GM19239 (cell line): ENCODE measurements around the gene FAF1.
"Not testable (repeated sequence)": the region's sequence is repeated elsewhere in the genome, so short reads cannot be mapped to it uniquely, and the experiment has no call there.

Source experiments
- DNase-seq: peaks from one replicate; pipeline ENCODE4 v3.0.0; 2011; ENCODE audit warnings: low spot score; ENCODE audit not compliant: insufficient read length
- FAIRE-seq: peaks from 2 replicates; lab custom pipeline; 2011; peaks lifted over from hg19 to GRCh38; lab: Jason Lieb, UNC

The FAF1 gene

DNA sequence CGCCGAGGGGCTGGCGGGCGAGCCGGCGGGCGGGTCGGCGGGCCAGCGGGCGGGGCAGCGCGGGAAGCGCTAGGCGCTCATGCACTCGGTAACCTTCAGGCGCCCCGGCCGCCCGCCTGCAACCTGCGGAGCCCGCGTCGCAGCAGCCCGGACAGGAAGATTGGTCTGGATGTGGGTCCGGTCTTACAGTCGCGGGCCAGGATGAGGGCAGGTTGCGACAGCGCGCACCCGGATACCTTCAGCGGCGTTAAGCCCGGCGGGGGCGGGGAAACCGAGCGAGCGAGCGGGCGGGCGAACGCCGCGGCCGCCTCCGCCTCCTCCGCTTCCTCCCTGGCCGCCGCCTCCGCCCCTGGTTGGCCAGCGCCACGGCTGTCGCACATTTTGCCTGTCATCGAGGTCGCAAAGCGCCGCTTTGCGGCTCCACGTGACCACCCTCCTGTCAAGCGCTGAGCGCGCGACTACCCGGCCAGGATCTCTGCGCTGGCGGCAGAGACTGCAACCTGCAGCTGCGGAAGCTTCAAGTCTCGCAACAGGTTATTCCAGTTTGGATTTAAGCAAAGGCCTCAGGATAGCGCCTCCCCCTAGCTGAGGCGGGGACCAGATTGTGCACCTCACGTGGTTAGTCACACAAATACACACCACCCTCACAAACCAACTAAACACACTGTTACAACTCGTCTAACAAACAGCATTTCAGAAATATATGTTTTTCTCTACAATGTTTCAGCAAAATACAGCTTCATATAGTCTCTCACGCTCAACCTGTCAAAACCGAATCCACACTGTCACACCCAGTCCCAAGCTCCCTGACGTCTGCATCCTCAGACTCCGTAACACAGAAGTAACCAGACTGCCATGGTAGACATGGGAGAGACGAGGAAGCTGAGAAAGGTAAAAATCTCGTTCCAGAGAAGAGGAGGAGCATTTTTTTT lies at the start of gene FAF1:
Gene FAF1 (minus strand): TSS at position 355 of the 932 bp plus-strand sequence. CDS start 456 bp downstream, outside the sequence.
- DNase-seq (peak; percentile 98), FAIRE-seq (peak; percentile 97)

GRCh38 chr1:51009381-51009780 lies 49.3 kb upstream of the FAF1 start:
- DNase-seq (no peak), FAIRE-seq (peak; percentile 11)

GRCh38 chr1:51005549-51005948 lies 45.5 kb upstream of the FAF1 start:
- not testable (repeated sequence) for DNase-seq, FAIRE-seq

- FAIRE-seq (peak; percentile 56), DNase-seq (no peak)
These were observed 42.4 kb upstream of the FAF1 start for GRCh38 chr1:51002516-51002915.

DNA sequence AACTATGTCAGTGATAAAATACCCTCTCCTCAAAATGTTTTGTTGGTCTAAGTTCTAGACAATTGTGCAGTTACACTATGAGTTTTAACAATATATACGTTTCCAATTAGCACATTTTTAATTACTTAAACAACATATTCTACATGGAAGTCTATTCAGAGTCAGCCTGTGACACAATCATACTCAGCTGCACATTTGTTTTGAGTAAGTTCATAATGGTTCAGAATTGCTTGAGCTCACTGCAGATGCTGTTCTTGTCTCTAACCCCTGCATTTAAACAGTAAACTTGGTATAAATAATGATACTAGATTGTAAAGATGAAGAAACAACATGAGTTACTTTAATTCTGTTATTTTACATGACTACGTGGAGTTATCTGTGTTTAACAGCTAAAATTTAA lies 40.6 kb upstream of the FAF1 start:
- DNase-seq (no peak), FAIRE-seq (no peak)

DNA sequence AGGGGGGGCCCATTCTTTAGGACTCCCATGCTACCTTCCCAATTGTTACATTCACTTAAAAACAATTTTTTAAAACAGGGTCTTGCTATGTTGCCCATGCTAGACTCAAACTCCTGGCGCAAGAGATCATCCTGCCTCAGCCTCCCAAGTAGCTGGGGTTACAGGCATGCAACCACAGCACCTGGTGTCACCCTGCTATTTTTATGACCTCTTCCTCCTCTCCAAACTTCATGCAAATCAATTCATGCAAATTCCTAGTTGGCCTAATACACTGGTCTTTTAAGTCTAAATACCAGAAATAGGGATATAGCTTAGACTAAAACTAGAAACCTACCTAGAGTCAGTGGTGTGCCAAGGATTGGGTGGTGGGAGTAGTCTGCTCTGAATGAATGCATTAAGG lies 40.1 kb upstream of the FAF1 start:
- FAIRE-seq: peak; percentile 93
- no peak for DNase-seq

- not testable (repeated sequence) for FAIRE-seq
These were observed 39.3 kb upstream of the FAF1 start for GRCh38 chr1:50999375-50999774.

DNA sequence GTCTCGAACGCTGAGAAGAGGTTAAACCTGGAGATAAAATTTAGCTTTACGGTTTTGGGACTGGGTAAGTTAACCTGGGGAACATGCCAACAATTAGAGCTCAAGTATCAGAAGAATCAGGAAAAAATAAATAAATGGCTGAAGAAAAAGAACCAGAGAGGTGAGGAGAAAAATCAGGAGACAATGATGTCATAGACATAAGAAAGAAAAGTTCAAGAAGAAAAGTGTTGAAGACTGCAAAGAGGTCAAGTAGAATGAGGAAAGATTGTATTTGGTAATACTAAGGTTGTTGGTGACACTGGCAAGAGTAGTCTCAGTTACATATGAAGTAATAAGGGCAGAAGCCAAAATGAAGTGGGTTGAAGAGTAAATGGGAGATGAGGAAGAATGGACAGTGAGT lies 36.0 kb upstream of the FAF1 start:
- DNase-seq (no peak), FAIRE-seq (no peak)

More at GRCh38 chr1:50999375-50999774, 39.3 kb upstream of the FAF1 start:
- not testable (repeated sequence) for DNase-seq

- no peak for DNase-seq
These were observed 35.6 kb upstream of the FAF1 start for GRCh38 chr1:50995651-50996050.

DNA sequence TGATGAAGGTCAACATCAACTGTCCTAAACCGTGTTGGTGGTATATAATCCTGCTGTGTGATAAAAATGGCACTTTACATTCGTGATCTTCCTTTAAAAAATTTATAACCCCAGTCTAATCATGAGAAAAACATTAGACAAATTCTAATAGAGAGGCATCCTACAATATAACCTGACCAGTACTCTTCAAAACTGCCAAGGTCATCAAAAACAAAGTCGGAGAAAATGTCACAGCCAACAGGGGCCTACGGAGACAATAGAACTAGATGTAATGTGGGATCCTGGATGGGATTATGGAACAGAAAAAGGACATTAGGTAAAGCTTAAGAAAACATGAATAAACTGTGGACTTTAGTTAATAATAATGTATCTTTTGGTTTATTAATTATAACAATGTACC lies 34.9 kb upstream of the FAF1 start:
- DNase-seq: no peak
- FAIRE-seq: no peak

More at GRCh38 chr1:50995651-50996050, 35.6 kb upstream of the FAF1 start:
- FAIRE-seq: no peak

DNA sequence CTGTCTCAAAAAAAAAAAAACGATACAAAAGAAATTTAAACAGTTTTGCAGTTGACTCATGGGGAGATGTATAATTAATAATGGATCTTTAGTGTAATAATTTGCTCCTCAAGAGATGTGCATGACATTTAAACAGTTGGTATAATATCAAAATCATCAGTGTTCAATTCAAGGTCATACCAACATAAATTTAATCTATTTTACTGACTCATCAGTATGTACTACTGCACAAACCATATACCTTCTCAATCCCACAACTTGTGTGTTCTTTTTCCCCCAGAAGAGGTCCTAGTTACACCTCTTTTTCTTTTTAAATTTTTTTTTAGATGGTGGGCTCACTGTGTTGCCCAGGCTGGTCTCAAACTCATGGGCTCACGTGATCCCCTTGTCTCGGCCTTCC lies 33.6 kb upstream of the FAF1 start:
- DNase-seq: no peak
- no peak for FAIRE-seq

GRCh38 chr1:50992532-50993318 lies 32.7 kb upstream of the FAF1 start:
- no peak for DNase-seq
- peak; percentile 37 for FAIRE-seq

DNA sequence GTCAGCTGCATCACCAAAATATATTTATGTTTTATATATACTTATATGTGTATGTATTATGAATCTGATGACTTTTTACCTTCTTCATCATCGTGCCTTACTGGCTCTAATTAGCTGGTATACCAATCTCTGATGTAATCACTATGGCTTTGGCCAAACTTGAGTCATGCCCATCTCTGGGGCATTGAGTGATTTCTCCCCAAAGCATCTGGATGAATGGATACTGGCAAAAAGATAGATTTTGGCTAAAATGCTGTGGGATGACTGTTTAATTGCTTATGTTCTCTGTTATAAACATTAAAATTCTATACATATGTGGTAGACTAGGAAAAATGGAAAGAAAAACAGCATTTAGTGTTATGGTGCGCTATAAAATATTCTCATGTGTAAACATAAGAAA lies 29.6 kb upstream of the FAF1 start:
- no peak for DNase-seq
- FAIRE-seq: no peak

DNA sequence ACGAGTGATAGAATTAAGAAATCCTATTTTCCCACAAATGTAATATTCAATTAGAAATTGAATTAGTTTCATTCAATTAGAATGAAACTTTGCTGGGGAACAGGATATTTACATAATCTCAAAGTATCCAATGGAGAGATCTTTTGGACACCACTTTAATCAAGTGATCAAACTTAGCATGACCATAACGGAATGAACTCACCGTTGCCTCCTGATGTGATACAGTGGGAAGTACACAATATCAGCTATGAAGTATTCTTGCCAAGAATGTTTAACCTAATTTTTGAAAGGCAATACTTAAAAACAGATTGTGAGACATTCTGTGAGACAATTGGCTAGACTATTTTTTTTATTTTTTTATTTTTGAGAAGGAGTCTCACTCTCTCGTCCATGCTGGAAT lies 26.6 kb upstream of the FAF1 start:
- FAIRE-seq: no peak
- DNase-seq: no peak

DNA sequence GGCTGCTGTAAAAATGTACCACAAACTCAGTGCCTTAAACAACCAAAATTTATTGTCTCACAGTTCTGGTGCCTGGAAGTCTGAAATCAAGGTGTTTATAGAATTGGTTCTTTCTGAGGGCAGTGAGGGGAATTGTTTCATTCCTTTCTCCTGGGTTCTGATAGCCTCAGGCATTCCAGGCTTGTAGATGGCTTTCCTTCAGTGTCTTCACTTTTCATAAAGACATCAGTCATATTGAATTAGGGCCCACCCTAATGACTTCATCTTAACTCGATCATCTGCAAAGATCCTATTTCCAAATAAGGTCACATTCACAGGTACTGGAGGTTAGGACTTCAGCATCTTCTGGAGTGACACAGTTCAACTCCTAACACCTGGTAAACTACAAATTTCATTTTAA lies 25.0 kb upstream of the FAF1 start:
- FAIRE-seq (peak; percentile 23), DNase-seq (no peak)

GRCh38 chr1:50983219-50983802 lies 23.2 kb upstream of the FAF1 start:
- DNase-seq (no peak), FAIRE-seq (no peak)

DNA sequence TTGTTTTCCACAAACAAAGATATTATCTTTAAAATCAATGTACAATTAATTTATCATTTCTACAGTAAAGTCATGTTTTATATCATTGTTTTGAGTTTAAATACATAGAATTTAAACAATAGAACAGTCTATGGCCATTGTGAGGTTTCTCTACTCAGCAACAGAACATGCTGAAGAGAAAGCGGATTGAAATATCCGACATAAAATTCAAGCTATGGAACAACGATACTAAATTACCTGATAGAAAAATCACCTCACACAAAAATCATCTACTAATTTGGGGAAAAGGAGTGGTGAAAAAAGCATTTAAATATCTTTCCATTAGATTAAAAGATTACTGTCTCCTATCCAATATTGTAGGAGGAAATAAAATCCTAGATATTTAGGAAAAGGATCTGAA lies 22.5 kb upstream of the FAF1 start:
- no peak for DNase-seq
- no peak for FAIRE-seq

DNA sequence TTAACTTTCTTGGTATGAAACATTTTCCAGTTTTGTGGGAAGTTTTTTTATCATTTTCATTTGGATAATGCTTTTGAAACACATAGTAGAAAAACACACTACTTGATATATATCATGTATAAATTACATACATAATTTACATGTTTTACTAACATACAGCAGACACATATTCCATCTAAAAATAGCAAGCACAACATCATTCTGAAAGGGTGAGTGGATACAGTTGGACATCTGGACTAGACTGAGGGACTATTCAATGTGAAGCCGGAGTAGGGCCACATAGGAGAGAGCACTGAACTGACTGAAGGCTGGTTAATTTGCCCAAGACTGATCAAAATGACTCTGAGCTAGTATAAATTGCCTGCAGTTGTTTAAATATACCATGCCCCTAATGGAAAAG lies 21.7 kb upstream of the FAF1 start:
- FAIRE-seq (no peak), DNase-seq (no peak)

- DNase-seq: no peak
- FAIRE-seq: peak; percentile 49
These were observed 20.4 kb upstream of the FAF1 start for GRCh38 chr1:50980505-50980904.

- FAIRE-seq (no peak), DNase-seq (no peak)
These were observed 19.9 kb upstream of the FAF1 start for GRCh38 chr1:50979937-50980336.
